Stimulated activated CD8-positive, alpha-beta memory T cell treated with anti-CD3 and anti-CD28 coated beads, Interleukin-12 subunit alpha, Interleukin-12 subunit beta, amount 100 ng/mL, for 1 hour (primary cell): ENCODE data around the gene EID1.

Source experiments
- DNase-seq: peaks from one replicate; pipeline ENCODE4 v3.0.0-alpha.2; 2020; ENCODE audit warnings: low read depth

Gene EID1

GRCh38 chr15:48913141-48913540 is 35.2 kb downstream of the EID1 start:
- no peak for DNase-seq

GRCh38 chr15:48914717-48915116 is 36.8 kb downstream of the EID1 start:
- DNase-seq = no peak

DNA sequence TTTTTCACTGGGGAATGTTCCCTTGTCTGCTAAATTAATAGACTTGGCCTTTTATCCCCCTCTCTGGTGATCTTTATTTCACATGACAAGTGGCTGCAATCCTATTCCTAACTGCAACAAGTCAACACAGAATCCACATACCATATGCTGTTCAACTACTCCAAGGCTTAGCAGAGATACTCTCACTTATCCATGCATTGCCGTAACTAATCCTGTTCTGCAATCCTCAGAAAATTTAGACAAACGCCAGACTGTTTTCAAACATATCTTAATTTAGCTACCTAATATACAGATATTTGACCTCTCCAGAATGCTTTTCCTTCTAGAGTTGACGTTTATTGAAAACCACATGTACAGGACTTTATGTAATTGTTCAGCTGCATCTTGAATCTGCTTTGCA is 37.9 kb downstream of the EID1 start:
- DNase-seq = no peak

DNA sequence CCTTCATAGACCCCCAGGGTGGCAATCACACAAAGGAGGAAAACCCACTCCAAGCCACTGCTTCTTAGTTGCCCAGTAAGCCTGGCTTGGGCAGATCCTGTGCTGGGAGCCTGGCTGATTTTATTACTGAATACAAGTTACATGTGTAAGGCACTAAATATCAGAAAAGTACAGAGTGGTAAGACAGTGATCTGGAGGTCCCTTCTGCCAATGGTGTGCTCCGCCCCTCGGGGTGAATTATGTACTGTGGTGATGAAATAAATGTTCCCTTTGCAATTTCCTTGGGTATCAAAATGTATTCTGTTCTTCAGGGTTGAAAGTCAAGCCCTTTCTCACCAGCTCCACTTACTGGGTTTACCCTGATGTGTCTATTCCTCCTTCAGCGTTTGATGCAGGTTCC is 38.8 kb downstream of the EID1 start:
- no peak for DNase-seq

DNA sequence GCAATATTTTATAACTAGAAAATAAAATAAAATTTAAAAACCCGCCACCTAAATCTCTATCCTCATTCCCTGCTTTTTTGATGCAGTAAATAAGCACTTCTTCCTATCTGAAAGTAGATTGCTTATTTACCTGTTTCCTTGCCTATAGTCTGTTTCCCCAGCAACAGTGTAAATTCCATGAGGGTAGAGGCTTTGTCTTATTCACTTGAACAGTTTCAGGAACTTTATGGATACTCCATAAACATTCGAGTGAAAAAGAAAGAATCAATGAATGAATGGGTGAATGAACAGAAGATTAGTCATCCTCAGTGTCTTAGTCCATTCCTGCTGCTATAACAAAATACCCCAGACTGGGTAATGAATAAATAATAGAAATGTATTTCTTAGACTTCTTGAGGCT is 44.1 kb downstream of the EID1 start:
- no peak for DNase-seq

DNA sequence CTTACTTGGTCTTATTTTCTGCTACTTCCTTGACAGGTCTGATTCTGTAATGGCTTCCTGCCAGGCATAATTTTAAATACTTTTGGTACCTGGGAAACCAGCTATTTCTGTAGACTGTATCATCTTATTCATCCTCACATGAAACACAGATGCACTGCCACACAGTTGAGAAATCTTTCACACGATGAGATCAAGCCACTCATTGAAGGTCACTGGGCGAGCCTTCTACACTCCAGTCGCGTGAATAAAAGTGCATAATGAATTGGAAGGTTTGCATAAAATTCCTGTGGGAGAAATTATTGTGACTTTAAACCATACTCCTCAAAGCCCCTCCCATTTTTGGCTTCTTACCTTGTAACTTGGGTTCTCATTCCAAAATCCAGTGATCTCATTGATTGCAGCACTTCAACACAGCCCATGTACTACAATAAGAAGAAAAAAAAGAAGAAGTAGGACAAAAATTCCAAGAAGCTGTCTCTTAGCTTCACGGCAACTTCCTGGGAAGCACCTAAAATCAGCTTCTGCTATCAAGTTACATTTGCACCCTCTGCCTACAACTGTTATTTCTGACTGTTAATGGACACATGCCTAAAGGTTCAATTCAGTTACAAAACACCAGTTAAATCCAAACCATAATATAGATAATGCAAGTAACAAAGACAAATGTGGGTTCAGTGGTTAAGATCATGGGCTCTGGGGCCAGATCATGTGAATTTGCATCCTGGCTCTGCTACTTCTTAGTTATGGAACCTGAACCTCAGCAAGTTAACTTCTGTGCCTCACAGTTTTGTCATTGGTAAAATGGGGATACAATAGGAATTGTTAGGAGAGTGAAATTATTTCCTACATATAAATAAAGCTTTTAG is 46.8 kb downstream of the EID1 start:
- no peak for DNase-seq

DNA sequence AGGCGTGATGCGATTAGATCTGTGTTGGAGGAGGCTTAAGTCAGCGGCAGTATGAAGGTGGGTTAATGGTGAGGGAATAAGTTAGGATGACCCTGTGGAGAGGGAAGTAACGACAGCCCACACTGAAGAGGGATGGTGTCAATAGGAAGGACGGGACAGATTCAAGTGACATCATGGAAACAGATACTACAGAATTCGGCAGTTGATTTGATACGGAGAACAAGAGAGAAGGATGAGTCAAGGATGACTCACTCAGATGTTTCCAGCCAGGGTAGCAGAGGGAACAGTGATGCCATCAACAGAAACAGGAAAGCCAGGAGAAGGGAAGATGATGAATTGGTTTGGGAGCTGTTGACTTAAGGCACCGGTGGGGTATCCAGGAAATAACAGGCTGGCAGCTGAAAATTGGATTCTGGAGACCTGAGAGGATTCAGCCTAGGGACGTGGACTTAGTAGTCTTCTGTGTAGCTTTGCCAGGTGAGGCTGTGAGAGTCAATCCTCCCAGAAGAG is 47.8 kb downstream of the EID1 start:
- DNase-seq = no peak

- DNase-seq = no peak
Measured at GRCh38 chr15:48928877-48929538, 51.1 kb downstream of the EID1 start.

- no peak for DNase-seq
Measured at GRCh38 chr15:48929661-48930060, 51.7 kb downstream of the EID1 start.
